Brain microvascular endothelial cell (primary cell): ENCODE data around the gene WASF3.

Source experiments
- DNase-seq: peaks from one replicate; pipeline ENCODE4 v3.0.0-alpha.2; 2020
- H3K27ac ChIP-seq: fragments of 250-450 bp; sonication (Bioruptor Pico); 2 replicates; pipeline ENCODE4 v1.5.1; 2020; ENCODE audit warnings: mild to moderate bottlenecking, moderate library complexity
- H3K27me3 ChIP-seq: fragments of 250-450 bp; sonication (Bioruptor Pico); replicated peaks from 2 replicates; pipeline ENCODE4 v1.5.1; 2020; ENCODE audit warnings: mild to moderate bottlenecking
- H3K36me3 ChIP-seq: fragments of 250-450 bp; sonication (Bioruptor Pico); replicated peaks from 2 replicates; pipeline ENCODE4 v1.5.1; 2020; ENCODE audit warnings: mild to moderate bottlenecking
- H3K4me3 ChIP-seq: 2 replicates; pipeline ENCODE4 v1.5.1; 2011; ENCODE audit warnings: low read depth, mild to moderate bottlenecking, control low read depth, low read length, moderate library complexity
- CTCF ChIP-seq: IDR thresholded peaks from 2 replicates; pipeline ENCODE4 v1.5.1; 2011; ENCODE audit warnings: low read depth, mild to moderate bottlenecking, moderate library complexity, low read length, control low read depth, inconsistent platforms; ENCODE audit errors: missing control alignments
- in situ Hi-C: cut with HindIII; loops from 2 replicates; pipeline ENCODE4 v1.10.0; 2017; ENCODE audit warnings: low sequenced_read_pairs, low pct_ligation_motif_present

WASF3 gene

GRCh38 chr13:26677156-26677555 lies 119.7 kb downstream of the WASF3 start:
- in situ Hi-C loops, result no loop called here
- H3K27me3 ChIP-seq, result no peaks in the 10 kb centered on the region
- H3K4me3 ChIP-seq, result no peak overlapping the region
- DNase-seq, result no peak
- H3K36me3 ChIP-seq, result no peaks in the 10 kb centered on the region
- H3K27ac ChIP-seq, result no peak overlapping the region
- no peak for TF ChIP-seq CTCF

GRCh38 chr13:26678330-26678729 lies 120.8 kb downstream of the WASF3 start:
- no peaks in the 10 kb centered on the region for H3K36me3 ChIP-seq
- no peak for DNase-seq
- TF ChIP-seq CTCF, result no peak
- in situ Hi-C loops, result no loop called here
- no peak overlapping the region for H3K4me3 ChIP-seq
- no peak overlapping the region for H3K27ac ChIP-seq
- no peaks in the 10 kb centered on the region for H3K27me3 ChIP-seq

GRCh38 chr13:26678796-26679195 lies 121.3 kb downstream of the WASF3 start:
- no peak overlapping the region for H3K27ac ChIP-seq
- no peak overlapping the region for H3K4me3 ChIP-seq
- in situ Hi-C loops, result no loop called here

GRCh38 chr13:26679411-26680122 lies 122.1 kb downstream of the WASF3 start:
- Histone ChIP-seq H3K27ac (peak overlapping the region; percentile 68), H3K36me3 (no peaks in the 10 kb centered on the region), H3K4me3 (no peak overlapping the region), H3K27me3 (no peaks in the 10 kb centered on the region)
- TF ChIP-seq CTCF, result no peak
- peak; percentile 24 for DNase-seq
- in situ Hi-C loops, result no loop called here

More at GRCh38 chr13:26678796-26679195, 121.3 kb downstream of the WASF3 start:
- DNase-seq, result no peak
- Histone ChIP-seq H3K36me3 (no peaks in the 10 kb centered on the region), H3K27me3 (no peaks in the 10 kb centered on the region)
- TF ChIP-seq CTCF, result no peak

- H3K36me3 ChIP-seq, result no peaks in the 10 kb centered on the region
- H3K27ac ChIP-seq, result peak overlapping the region; percentile 68
- no peak for TF ChIP-seq CTCF
- in situ Hi-C loops, result no loop called here
- peak; percentile 73 for DNase-seq
- H3K27me3 ChIP-seq, result no peaks in the 10 kb centered on the region
- no peak overlapping the region for H3K4me3 ChIP-seq
Measured at GRCh38 chr13:26680123-26680450, 122.6 kb downstream of the WASF3 start.

- no peak for DNase-seq
- in situ Hi-C loops, result no loop called here
- no peak for TF ChIP-seq CTCF
- Histone ChIP-seq H3K27me3 (no peaks in the 10 kb centered on the region), H3K36me3 (no peaks in the 10 kb centered on the region), H3K27ac (peak overlapping the region; percentile 68), H3K4me3 (no peak overlapping the region)
Measured at GRCh38 chr13:26680572-26680971, 123.1 kb downstream of the WASF3 start.
